Measurements from ENCODE around the gene SPECC1L. TPM values are rescaled to one million over a fixed set of nuclear protein-coding genes. Genes with fewer than 3 reads are reported as not detected.

SPECC1L gene
- total RNA-seq, 2 donors from 2014 or later: 23.1 to 26.0 TPM

GRCh38 chr22:24459911-24460310, 189.3 kb downstream of the SPECC1L start:
- WGBS, 2 donors: 75 to 82% methylated on average over 1 of the region's 1 CpG
- TF ChIP-seq POLR2A (IDR thresholded peaks at IDR 0.05): no peak
- TF ChIP-seq, protein P1, sequence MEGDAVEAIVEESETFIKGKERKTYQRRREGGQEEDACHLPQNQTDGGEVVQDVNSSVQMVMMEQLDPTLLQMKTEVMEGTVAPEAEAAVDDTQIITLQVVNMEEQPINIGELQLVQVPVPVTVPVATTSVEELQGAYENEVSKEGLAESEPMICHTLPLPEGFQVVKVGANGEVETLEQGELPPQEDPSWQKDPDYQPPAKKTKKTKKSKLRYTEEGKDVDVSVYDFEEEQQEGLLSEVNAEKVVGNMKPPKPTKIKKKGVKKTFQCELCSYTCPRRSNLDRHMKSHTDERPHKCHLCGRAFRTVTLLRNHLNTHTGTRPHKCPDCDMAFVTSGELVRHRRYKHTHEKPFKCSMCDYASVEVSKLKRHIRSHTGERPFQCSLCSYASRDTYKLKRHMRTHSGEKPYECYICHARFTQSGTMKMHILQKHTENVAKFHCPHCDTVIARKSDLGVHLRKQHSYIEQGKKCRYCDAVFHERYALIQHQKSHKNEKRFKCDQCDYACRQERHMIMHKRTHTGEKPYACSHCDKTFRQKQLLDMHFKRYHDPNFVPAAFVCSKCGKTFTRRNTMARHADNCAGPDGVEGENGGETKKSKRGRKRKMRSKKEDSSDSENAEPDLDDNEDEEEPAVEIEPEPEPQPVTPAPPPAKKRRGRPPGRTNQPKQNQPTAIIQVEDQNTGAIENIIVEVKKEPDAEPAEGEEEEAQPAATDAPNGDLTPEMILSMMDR (IDR thresholded peaks at IDR 0.05): no peak
- Histone ChIP-seq H3K9me3 (no peaks in the 10 kb centered on the region), H3K27me3 (no peaks in the 10 kb centered on the region), H3K4me3 (no peak overlapping the region), H3K4me1 (peaks cover 9% of the 10 kb centered on the region), H3K27ac (no peak overlapping the region), H3K36me3 (replicated peaks in 1 of 2; ENCODE audit: insufficient read depth in 1 of 2, low read depth in 2 of 2) (no peaks in the 10 kb centered on the region)
- DNase-seq: no peak
- ATAC-seq: no peak
- intact Hi-C loops (cut with DNase I): no loop called here

DNA sequence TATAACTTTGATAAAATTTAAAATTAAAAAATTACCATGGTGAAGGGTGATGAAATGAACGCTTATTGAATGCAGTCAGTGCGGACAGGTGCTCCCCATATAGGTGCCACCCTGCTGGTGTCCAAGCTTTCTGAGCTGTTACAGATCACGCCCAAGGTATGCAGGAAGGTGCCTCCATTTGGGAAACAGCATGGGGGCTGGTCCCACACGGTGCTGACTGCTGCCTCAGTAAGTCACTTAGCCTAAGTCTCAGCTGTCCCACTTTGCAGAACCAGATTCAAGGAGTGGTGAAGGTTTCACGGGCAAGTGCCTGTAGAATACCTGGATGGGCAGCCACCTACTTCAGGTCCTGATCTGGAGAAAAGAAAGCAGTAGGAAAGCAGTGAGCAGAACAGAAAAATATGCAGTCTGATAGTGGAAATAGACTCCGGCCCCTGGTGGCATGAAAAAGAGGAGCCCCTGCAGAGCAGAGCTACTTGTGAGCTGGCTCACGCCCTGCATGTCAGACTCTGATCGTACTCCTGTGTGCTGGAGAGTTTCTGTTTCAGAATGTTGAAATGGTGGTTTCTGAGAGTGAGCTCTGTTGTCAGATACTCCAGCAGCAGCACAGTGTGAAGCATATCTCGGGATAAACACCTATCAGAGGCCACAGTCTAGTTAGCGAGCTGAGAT, 189.9 kb downstream of the SPECC1L start:
- Histone ChIP-seq H3K27me3 (no peaks in the 10 kb centered on the region), H3K9me3 (no peaks in the 10 kb centered on the region), H3K4me1 (peaks cover 5% of the 10 kb centered on the region), H3K4me3 (no peak overlapping the region), H3K36me3 (replicated peaks in 1 of 2; ENCODE audit: insufficient read depth in 1 of 2, low read depth in 2 of 2) (no peaks in the 10 kb centered on the region), H3K27ac (no peak overlapping the region)
- ATAC-seq: no peak
- DNase-seq: no peak
- 64 to 70% methylated on average over 10 of the region's 10 CpGs for WGBS, 2 donors
- TF ChIP-seq, protein P1 (IDR thresholded peaks at IDR 0.05): no peak
- TF ChIP-seq POLR2A (IDR thresholded peaks at IDR 0.05): no peak
- intact Hi-C loops (cut with DNase I): no loop called here

DNA sequence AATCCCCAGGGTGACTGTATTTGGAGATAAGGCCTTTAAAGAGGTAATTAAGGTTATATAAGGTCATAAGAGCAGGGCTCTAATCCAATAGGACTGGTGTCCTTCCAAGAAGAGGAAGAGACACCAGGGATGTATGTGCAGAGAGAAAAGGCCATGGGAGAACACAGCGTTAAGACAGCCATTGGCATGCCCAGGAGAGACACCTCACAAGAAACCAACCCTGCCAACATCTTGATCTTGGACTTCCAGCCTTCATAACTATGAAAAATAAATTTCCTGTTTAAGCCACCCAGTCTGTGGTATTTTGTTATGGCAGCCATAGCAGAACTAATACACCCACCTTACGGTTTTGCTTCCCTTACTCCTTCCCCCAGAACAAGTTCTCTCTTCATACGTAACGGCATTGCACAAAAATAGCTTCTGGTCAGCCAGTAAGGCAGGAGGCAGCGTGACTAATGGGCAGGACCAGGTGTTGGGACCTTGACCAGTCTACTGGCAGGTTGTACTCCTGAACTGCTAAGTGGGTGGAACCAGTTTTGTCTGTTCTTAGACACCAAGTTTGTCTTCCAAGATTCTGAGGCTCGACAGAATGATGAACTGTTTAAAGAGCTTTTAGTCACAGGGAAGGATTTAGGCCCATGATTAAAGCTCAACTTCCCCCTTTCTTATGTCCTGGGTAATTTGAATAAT, 192.6 kb downstream of the SPECC1L start:
- Histone ChIP-seq H3K36me3 (replicated peaks in 1 of 2; ENCODE audit: insufficient read depth in 1 of 2, low read depth in 2 of 2) (no peaks in the 10 kb centered on the region), H3K4me3 (no peak overlapping the region), H3K4me1 (peaks cover 19% of the 10 kb centered on the region), H3K27me3 (no peaks in the 10 kb centered on the region), H3K27ac (no peak overlapping the region), H3K9me3 (no peaks in the 10 kb centered on the region)
- ATAC-seq (no peak), DNase-seq (no peak)
- 74 to 83% methylated on average over 6 of the region's 6 CpGs for WGBS, 2 donors
- TF ChIP-seq, protein P1 (IDR thresholded peaks at IDR 0.05): no peak
- no peak for TF ChIP-seq POLR2A (IDR thresholded peaks at IDR 0.05)
- intact Hi-C loops (cut with DNase I): no loop called here

DNA sequence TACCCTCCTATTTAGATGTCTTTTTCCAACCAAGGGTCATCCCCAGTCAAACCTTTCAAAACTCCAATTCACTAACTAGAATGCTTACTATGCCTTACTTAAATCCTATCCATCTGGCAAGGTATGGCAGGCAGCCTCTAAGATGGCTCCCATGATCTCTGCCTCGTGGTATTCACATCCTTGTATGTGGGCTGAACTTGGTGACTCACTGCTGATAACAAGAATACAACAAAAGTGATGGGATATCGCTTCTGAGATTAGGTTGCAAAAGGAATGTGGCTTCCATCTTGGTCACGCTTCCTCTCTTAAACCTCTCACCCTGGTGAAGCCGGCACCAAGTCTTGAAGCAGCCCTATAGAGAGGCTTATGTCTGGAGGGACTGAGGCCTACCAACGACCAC, 194.9 kb downstream of the SPECC1L start:
- DNase-seq (no peak), ATAC-seq (no peak)
- Histone ChIP-seq H3K36me3 (replicated peaks in 1 of 2; ENCODE audit: insufficient read depth in 1 of 2, low read depth in 2 of 2) (no peaks in the 10 kb centered on the region), H3K4me1 (peaks cover 19% of the 10 kb centered on the region), H3K27ac (no peak overlapping the region), H3K9me3 (no peaks in the 10 kb centered on the region), H3K27me3 (no peaks in the 10 kb centered on the region), H3K4me3 (no peak overlapping the region)
- TF ChIP-seq, protein P1 (IDR thresholded peaks at IDR 0.05): no peak
- TF ChIP-seq POLR2A (IDR thresholded peaks at IDR 0.05): no peak
- intact Hi-C loops (cut with DNase I): no loop called here
- WGBS, 2 donors: 75 to 76% methylated on average over 5 of the region's 5 CpGs

Measured in body of pancreas (tissue), 4 donors.